Liver (tissue), 9 donors: ENCODE results near the gene ARX. TPM values are rescaled to one million over a fixed set of nuclear protein-coding genes. Genes with fewer than 3 reads are reported as not detected.

ENCODE experiments used
- DNase-seq: peaks from one replicate; pipeline ENCODE4 v3.0.0-alpha.2; 2017; ENCODE audit warnings: low spot score
- H3K27ac ChIP-seq, 2 donors: one replicate each; pipeline ENCODE4 v1.7.0; 2013; ENCODE audit warnings: inconsistent platforms in 2 of 2, low read length in 2 of 2, control low read depth in 1 of 2, low read depth in 1 of 2, mild to moderate bottlenecking in 1 of 2
- H3K27me3 ChIP-seq, 4 donors: one replicate each; pipeline versions ENCODE4 v1.6.1 to v1.7.0; 2013; ENCODE audit warnings: low read length in 3 of 4, inconsistent platforms in 1 of 4, mild to moderate bottlenecking in 1 of 4, moderate library complexity in 1 of 4; ENCODE audit not compliant: control insufficient read depth in 4 of 4, insufficient read depth in 4 of 4
- H3K36me3 ChIP-seq, 4 donors: one replicate each; pipeline versions ENCODE4 v1.6.1 to v1.7.0; 2013; ENCODE audit warnings: low read length in 3 of 4, mild to moderate bottlenecking in 3 of 4, low read depth in 1 of 4, moderate library complexity in 1 of 4; ENCODE audit not compliant: control insufficient read depth in 4 of 4, insufficient read depth in 3 of 4
- H3K4me1 ChIP-seq, 4 donors: one replicate each; pipeline versions ENCODE4 v1.6.1 to v1.7.0; 2013; ENCODE audit warnings: low read length in 3 of 4, mild to moderate bottlenecking in 3 of 4, moderate library complexity in 1 of 4; ENCODE audit not compliant: control insufficient read depth in 4 of 4, insufficient read depth in 4 of 4
- H3K4me3 ChIP-seq, 3 donors: one replicate each; pipeline versions ENCODE4 v1.6.1 to v1.7.0; 2013; ENCODE audit warnings: low read length in 3 of 3, control low read depth in 1 of 3, low read depth in 1 of 3, mild to moderate bottlenecking in 1 of 3
- H3K9ac ChIP-seq, 2 donors: one replicate each; pipeline ENCODE4 v1.7.0; 2013; ENCODE audit warnings: low read length in 2 of 2, mild to moderate bottlenecking in 2 of 2, moderate library complexity in 2 of 2, control low read depth in 1 of 2, low read depth in 1 of 2
- H3K9me3 ChIP-seq, 4 donors: one replicate each; pipeline versions ENCODE4 v1.6.1 to v1.7.0; 2013; ENCODE audit warnings: low read length in 3 of 4; ENCODE audit not compliant: control insufficient read depth in 4 of 4
- ATF3 ChIP-seq: IDR thresholded peaks from 2 replicates; pipeline ENCODE4 v1.6.1; 2016; ENCODE audit warnings: antibody characterized with exemption
- CTCF ChIP-seq: fragments of 150-350 bp; IDR thresholded peaks from 2 replicates; pipeline ENCODE4 v1.5.1; 2017; ENCODE audit warnings: improper control_type of control experiment, low read depth, low read length; ENCODE audit not compliant: missing input control
- FOXA1 ChIP-seq: IDR thresholded peaks from 2 replicates; pipeline ENCODE4 v1.6.1; 2016; ENCODE audit warnings: antibody characterized with exemption
- FOXA2 ChIP-seq: IDR thresholded peaks from 2 replicates; pipeline ENCODE4 v1.6.1; 2016; ENCODE audit warnings: antibody characterized with exemption
- GABPA ChIP-seq, 2 donors: IDR thresholded peaks in 1 of 2; conservative IDR thresholded peaks in 1 of 2; 2 replicates each; pipeline ENCODE4 v1.6.1; 2016; ENCODE audit warnings: antibody characterized with exemption in 2 of 2, mild to moderate bottlenecking in 1 of 2, moderate library complexity in 1 of 2
- HNF4A ChIP-seq, 2 donors: conservative IDR thresholded peaks; 2 replicates each; pipeline ENCODE4 v1.6.1; 2016; ENCODE audit warnings: antibody characterized with exemption in 2 of 2, mild to moderate bottlenecking in 2 of 2
- HNF4G ChIP-seq: IDR thresholded peaks from 2 replicates; pipeline ENCODE4 v1.6.1; 2016; ENCODE audit warnings: antibody characterized with exemption
- MAX ChIP-seq: IDR thresholded peaks from 2 replicates; pipeline ENCODE4 v1.6.1; 2016; ENCODE audit warnings: antibody characterized with exemption
- NR2F2 ChIP-seq: IDR thresholded peaks from 2 replicates; pipeline ENCODE4 v1.6.1; 2016; ENCODE audit warnings: antibody characterized with exemption
- REST ChIP-seq: IDR thresholded peaks from 2 replicates; pipeline ENCODE4 v1.6.1; 2016; ENCODE audit warnings: antibody characterized with exemption, mild to moderate bottlenecking
- RXRA ChIP-seq, 2 donors: IDR thresholded peaks; 2 replicates each; pipeline ENCODE4 v1.6.1; 2017 to 2018; ENCODE audit warnings: antibody characterized with exemption in 2 of 2, mild to moderate bottlenecking in 1 of 2
- SP1 ChIP-seq: IDR thresholded peaks from 2 replicates; pipeline ENCODE4 v1.6.1; 2018; ENCODE audit warnings: antibody characterized with exemption, mild to moderate bottlenecking
- TAF1 ChIP-seq: conservative IDR thresholded peaks from 2 replicates; pipeline ENCODE4 v1.6.1; 2016; ENCODE audit warnings: antibody characterized with exemption, mild to moderate bottlenecking
- YY1 ChIP-seq: IDR thresholded peaks from 2 replicates; pipeline ENCODE4 v1.6.1; 2016; ENCODE audit warnings: antibody characterized with exemption, mild to moderate bottlenecking
- ZBTB33 ChIP-seq: IDR thresholded peaks from 2 replicates; pipeline ENCODE4 v1.6.1; 2016; ENCODE audit warnings: antibody characterized with exemption
- WGBS: extraction: QIAGEN DNeasy Blood & Tissue Kit; methylation state at CpG from one replicate; pipeline ENCODE4 v1.1.7; 2013; 5-methylcytosine and 5-hydroxymethylcytosine counted together
- polyA plus RNA-seq, 2 donors: library from polyadenylated mRNA; stranded (reverse) in 1 of 2; unstranded in 1 of 2; fragments of 200-250 nt in 1 of 2; fragments of >200 nt in 1 of 2; fragmentation: Nextera tagmentation in 1 of 2; extraction: Ambion mirVana in 1 of 2; gene quantifications; one replicate each; pipeline versions ENCODE4 v1.2.1 to v1.2.3, GENCODE V29; 2013 to 2015
- total RNA-seq, 2 donors: library from RNA; depleted of rRNA; stranded (reverse); fragments of >200 nt; gene quantifications; one replicate each; pipeline ENCODE4 v1.2.3, GENCODE V29; 2014
- donor health status: healthy.
- donor health status: healthy.
- donor health status: healthy.
- donor health status: healthy.
- donor health status: healthy.

ARX gene
- total and polyA plus RNA-seq, 4 donors = not detected

GRCh38 chrX:25009407-25009806, 6.4 kb downstream of the ARX start:
- WGBS = 29% methylated on average over 7 of the region's 7 CpGs
- DNase-seq = no peak
- TF ChIP-seq HNF4G (no peak), FOXA2 (no peak), RXRA (IDR thresholded peaks at IDR 0.05) (no peak), HNF4A (conservative IDR thresholded peaks at IDR 0.05) (no peak), FOXA1 (no peak), ATF3 (no peak), GABPA (IDR thresholded peaks at IDR 0.05 in 1 of 2, conservative IDR thresholded peaks at IDR 0.05 in 1 of 2) (no peak), TAF1 (no peak)
- no peak overlapping the region for H3K4me3 ChIP-seq
- peaks cover 8 to 34% (median 16%) of the 10 kb centered on the region in 4 donors for H3K4me1 ChIP-seq
- no peaks in the 10 kb centered on the region for H3K36me3 ChIP-seq
- H3K9ac ChIP-seq = no peak overlapping the region
- H3K27ac ChIP-seq = no peak overlapping the region
- peaks cover 0 to 12% (median 2%) of the 10 kb centered on the region in 4 donors for H3K27me3 ChIP-seq
- no peaks in the 10 kb centered on the region for H3K9me3 ChIP-seq

GRCh38 chrX:25007059-25008053, 8.4 kb downstream of the ARX start:
- TF ChIP-seq CTCF (no peak), HNF4A (conservative IDR thresholded peaks at IDR 0.05) (no peak), SP1 (no peak), REST (no peak), ATF3 (no peak), RXRA (IDR thresholded peaks at IDR 0.05) (no peak), FOXA1 (no peak), GABPA (IDR thresholded peaks at IDR 0.05 in 1 of 2, conservative IDR thresholded peaks at IDR 0.05 in 1 of 2) (no peak), NR2F2 (no peak), YY1 (no peak), ZBTB33 (no peak), MAX (no peak)
- no peak for DNase-seq
- peaks cover 0 to 13% (median 2%) of the 10 kb centered on the region in 4 donors for H3K27me3 ChIP-seq
- peak overlapping the region in 1 of 3 donors; percentile 17 for H3K4me3 ChIP-seq
- no peak overlapping the region for H3K9ac ChIP-seq
- H3K27ac ChIP-seq = no peak overlapping the region
- H3K9me3 ChIP-seq = no peaks in the 10 kb centered on the region
- H3K36me3 ChIP-seq = no peaks in the 10 kb centered on the region
- H3K4me1 ChIP-seq = peaks cover 7 to 34% (median 14%) of the 10 kb centered on the region in 4 donors
- 6% methylated on average over 64 of the region's 64 CpGs for WGBS
